ENCODE results near the gene CCDC197.

- TF ChIP-seq CTCF (IDR thresholded peaks at IDR 0.05) (no peak), POLR2A (IDR thresholded peaks at IDR 0.05) (no peak)
Measured at GRCh38 chr14:93965287-93965821, 31.7 kb upstream of the CCDC197 start.

Data from ovary (tissue), 3 donors.